ENCODE data around the gene PRRT4. TPM values are rescaled to one million over a fixed set of nuclear protein-coding genes. Genes with fewer than 3 reads are reported as not detected.
A peak's percentile ranks its signal among the peaks of the same experiment; 100 is the strongest.

PRRT4 gene
- total RNA-seq, 1 experiment from 2014 or later: 0.27 TPM

DNA sequence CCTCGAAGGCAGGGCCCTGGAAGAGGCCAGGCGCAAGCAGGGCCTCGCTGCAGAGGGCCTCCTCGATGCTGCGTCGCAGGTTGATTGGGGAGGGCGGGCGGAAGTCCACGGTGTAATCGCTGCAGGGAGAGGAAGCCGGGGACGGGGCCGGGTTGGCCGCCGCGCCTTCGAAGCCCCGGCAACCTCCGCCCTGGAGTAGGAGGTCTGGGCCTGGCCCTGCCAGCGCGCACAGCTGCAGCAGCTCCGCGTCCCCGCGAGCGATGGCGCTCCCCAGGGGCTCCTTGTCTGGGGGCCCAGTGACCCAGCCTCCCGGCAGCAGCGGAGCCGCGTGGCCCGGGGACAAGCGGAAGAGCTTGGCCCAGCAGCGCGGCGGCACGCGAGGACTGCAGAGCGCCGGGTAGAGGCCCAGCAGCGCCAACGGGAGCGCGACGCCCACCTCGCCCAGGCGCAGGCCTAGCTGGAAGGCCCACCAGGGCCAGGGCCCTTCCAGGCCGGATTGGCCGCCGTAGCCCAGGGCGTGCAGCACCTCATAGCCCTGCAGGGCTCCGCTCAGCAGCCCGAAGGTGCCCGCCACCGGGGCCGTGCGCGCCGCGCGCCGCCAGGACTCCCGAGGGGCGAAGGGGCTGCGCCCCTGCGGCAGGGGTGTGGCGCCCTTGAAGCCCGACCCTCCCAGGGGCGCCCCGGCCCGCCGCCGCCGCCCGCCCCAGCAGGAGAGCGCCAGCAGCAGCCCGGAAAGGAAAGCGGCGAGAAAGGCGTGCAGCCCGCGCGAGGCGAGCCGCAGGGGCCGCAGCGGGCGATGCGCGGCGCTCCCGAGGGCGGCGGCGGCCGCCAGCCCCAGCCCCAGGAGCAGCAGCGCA lies 10.0 kb downstream of the PRRT4 start:
- no peak for DNase-seq (ENCODE audit: extremely low read depth, low read depth)

GRCh38 chr7:128350708-128351295 lies 10.7 kb downstream of the PRRT4 start:
- DNase-seq (ENCODE audit: extremely low read depth, low read depth): no peak

DNA sequence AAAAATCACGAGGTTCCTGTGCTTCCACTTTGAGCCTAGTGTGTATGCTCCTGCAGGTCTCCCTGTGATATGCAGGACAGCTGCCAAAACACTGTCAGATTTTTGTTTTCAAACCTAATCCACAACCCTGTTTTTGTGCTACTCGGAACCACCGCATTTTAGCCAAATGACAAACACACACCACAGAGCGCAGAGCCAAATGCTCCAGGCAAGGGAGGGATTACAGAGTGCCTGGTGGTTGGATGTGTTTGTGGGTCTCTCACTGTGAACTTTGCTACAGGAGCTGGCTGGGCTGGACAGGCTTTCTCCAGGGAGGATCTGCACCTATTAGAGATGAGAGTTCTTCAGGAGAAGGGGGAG lies 12.0 kb downstream of the PRRT4 start:
- no peak for DNase-seq (ENCODE audit: extremely low read depth, low read depth)

DNA sequence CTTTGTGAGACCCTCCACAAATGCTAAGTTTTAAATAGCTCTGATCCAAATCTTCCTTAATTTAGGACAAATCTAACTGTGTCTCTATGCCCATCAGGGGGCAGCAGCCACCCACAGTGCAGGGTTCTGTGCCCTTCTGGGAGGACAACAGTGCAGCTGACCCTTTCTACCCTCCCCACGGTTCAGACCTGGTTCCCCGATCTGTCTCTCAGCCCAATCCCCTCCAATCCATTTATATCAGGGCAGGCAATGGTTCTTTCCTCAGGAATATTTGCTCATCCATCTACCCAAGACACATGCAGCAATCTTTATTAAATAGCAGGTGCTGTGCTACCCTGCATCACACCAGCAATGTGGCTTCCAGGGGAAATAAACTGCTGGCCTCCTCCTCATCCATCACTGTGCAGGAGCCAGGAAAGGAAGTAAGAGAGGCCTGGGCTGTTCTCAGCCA lies 13.8 kb downstream of the PRRT4 start:
- peak; percentile 53 for DNase-seq (ENCODE audit: extremely low read depth, low read depth)

DNA sequence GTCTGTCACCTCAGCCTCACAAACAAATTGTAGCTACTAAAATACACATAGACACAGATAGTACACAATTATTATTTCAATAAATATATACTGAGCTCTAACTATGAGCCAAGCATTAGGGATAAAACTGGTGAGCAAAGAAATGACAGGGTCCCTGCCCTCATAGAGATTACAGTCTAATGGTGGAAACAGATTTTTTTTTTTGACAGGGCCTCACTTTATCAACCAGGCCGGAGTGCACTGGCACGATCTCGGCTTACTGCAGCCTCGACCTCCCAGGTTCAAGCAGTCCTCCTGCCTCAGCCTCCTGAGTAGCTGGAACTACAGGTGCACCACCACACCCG lies 17.1 kb downstream of the PRRT4 start:
- DNase-seq (ENCODE audit: extremely low read depth, low read depth): no peak

DNA sequence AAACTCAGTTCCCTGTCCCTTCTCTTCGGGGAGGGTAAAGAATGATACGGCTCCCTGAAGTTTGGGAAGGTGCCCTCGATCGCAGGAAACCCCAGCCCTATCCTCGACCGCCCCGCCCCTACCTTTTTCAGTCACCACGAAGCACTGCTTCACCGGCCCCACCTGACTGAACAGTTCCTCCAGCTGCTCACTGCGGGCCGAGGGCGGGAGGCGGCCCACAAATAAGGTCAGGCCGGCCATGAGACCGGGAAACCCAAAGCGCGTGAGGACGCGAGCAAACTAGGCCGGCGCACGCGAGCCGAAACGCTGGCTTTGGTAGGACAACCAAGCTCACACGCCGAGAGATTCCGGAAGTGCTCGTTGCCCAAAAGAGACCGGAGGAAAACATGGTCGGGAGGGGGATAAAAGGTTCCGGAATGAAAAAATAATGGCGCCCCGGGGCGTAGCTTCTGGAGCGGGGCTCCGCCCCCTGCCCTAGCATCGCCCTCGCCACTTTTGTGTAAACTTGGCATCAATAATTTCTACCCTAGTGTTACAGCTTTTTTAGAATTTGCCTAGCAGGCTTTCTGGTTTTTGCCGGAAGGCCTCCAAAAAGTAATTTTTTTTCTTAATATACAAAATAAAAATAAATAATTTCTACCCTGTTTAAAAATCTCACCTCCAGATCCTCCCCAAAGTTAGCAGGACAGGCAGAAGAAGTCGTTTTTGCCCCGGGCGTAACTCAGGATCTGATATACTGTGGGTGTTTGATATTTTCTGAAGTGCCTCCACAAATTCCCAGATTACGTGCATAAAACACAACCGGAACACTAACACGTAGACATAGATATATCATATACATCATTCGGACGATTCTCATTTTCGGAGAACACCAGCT lies 17.7 kb downstream of the PRRT4 start, which contains the start of gene RBM28:
RBM28 (minus strand) TSS at position 355 of the 877 bp plus-strand sequence; CDS start at position 240, 115 bp downstream.
- DNase-seq (ENCODE audit: extremely low read depth, low read depth): peak; percentile 92

- no peak for DNase-seq (ENCODE audit: extremely low read depth, low read depth)
Measured at GRCh38 chr7:128341733-128342132, 19.8 kb downstream of the PRRT4 start.

- no peak for DNase-seq (ENCODE audit: extremely low read depth, low read depth)
Measured at GRCh38 chr7:128335730-128336129, 25.8 kb downstream of the PRRT4 start.

- DNase-seq (ENCODE audit: extremely low read depth, low read depth): no peak
Measured at GRCh38 chr7:128324368-128324680, 37.2 kb downstream of the PRRT4 start.

- no peak for DNase-seq (ENCODE audit: extremely low read depth, low read depth)
Measured at GRCh38 chr7:128323459-128324367, 37.8 kb downstream of the PRRT4 start.

DNA sequence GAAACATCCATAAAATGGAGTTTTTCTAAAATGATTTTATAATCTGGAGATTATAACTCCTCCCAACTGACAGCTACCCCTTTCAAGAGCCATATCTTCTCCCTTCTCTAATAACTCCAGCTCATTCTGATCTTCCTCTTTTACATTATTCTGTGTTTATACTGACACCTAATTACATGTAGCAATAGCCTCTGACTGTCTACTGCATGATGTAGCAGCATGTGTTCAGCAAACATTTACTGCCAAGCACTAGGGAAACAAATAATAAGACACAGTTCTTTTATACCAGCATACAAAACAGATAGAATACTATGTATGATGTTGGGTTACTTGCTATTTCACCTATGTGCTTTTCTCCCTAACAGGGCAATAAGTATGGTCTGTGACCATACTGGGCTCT lies 38.5 kb downstream of the PRRT4 start:
- DNase-seq (ENCODE audit: extremely low read depth, low read depth): no peak

DNA sequence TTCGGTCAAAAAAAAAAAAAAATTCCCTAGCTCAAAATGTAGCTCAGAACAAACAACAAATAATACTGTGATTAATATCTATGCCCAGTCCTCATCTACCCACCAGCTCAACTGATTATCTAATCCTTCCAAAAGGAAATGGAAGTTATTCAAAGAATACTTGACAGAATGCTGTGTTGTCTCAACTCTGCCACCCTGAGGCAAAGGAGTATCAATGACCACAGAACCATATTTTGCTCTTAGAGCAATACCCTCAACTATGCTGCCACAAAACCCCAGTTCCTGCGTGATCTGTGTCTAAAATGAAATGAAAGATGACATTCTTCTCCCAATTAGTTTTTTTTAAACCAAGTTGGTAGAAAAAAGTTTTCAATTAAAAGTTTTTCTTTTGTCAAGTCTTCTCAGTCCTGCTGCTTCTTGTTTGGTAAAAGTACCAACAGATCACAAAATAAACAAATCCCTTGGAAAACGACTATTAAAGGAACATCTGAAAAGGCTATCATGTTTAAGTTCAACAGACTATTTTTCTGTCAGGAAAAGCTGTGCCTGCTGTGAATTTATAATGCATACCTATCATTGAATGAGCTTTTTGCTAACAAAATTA lies 39.3 kb downstream of the PRRT4 start:
- DNase-seq (ENCODE audit: extremely low read depth, low read depth): peak; percentile 15

DNA sequence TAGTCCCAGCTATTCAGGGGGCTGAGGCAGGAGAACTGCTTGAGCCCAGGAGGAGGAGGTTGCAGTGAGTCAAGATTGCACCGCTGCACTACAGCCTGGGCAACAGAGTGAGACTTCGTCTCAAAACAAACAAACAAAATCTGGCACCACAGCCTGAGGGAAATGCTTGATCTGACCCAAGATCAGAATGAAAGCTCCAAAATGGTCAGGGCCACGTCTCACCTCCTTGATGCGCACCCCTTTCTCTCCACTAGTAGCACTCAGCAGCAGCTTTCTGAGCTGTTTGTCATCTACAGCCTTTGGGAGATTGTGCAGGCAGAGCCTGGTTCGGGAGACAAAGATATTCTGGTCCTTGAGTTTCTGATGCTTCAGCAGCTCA lies 40.5 kb downstream of the PRRT4 start:
- no peak for DNase-seq (ENCODE audit: extremely low read depth, low read depth)

DNA sequence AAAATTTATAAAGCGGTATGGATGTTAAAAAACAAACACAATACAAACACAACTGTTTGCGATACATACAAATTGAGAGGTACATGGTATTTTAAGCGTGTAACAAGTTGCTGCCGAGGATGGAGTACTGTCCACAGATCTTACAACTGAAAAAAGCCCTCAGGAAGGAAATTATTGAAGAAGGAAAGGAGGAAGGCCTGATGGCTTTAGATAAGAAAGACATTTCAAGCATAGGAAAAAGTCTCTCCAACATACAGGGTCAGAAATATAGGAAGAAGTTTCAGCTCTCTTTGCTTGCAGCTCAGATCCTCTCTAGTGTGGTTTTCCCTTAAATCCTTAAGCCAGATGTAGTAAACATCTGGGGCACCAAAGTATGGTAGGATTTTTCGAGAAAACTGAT lies 42.8 kb downstream of the PRRT4 start:
- DNase-seq (ENCODE audit: extremely low read depth, low read depth): no peak

GRCh38 chr7:128311013-128311412 lies 50.5 kb downstream of the PRRT4 start:
- no peak for DNase-seq (ENCODE audit: extremely low read depth, low read depth)

DNA sequence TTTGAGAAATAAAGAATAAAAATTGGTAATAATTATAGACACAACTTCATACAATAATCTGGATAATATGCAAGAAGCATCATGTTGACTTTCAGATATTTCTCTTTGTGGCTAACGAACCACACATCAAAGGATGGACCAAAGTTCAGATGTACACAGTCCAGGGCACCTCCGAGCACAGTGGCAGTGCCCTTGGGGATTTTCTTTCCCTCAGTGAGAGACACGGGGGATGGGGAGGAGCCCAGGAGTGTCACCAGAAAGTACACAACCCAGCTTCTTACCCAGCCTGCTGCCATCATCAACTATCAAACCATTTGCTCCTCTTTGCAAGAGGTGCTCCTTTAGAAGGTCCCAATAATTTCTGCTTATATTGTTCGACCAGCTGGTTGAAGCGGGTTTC lies 51.0 kb downstream of the PRRT4 start:
- DNase-seq (ENCODE audit: extremely low read depth, low read depth): no peak

DNA sequence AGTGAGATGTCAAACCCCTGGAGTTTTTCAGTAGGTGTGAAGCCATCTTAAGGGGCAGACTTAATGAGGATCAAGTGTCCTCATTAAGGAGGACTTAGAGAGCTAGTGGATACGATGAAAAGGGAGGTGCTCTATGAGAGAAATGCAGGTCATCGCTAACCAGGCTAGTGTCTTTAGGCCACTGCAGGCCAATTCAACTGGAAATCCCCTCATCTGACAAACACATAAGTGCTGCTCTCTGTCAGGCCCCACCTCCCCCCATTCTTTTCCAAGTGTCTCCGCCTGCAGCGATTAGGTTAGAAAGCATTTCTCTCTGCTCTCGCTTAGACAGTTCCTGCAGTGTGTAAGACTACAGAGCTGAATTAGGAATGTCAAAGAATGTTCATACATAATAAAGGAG lies 51.5 kb downstream of the PRRT4 start:
- no peak for DNase-seq (ENCODE audit: extremely low read depth, low read depth)

GRCh38 chr7:128309124-128309523 lies 52.4 kb downstream of the PRRT4 start:
- no peak for DNase-seq (ENCODE audit: extremely low read depth, low read depth)

DNA sequence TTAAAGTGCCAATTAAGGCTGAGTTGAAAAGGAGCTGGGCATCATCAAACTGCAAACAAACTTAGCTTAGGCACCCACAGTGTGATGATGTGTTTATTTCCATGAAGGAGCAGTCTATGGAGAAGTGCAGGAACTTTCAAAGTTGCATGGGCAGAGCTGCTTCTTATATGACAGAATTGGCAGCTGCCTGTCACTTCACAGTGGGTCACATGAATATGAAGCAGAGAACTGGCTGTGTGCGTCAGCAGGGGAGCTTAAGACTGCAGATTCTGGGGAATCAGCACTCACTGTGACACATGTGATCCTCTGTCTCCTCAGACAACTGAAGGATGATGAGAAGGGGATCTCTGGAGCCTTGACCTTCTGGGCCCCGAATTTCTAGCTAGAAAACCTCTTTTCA lies 54.4 kb downstream of the PRRT4 start:
- no peak for DNase-seq (ENCODE audit: extremely low read depth, low read depth)

DNA sequence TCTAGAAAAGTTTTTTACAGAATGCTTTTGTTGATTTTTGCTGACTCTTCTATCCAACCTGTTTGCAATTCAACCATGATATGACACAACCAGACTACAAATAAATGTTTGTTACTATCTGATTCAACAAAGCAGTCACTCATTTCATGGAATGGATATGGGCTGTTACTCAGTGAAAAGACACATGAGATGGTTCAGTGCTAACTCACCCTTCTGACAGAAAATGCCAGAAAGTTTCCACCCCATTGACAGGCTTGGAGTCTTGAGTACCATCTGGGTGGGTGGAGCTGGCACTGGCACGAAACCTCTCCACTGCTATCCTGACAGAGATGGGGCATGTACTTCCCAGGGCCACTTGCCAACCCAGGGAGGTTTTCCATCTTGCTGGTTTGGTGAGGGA lies 57.3 kb downstream of the PRRT4 start:
- DNase-seq (ENCODE audit: extremely low read depth, low read depth): no peak
